Karpas-422 (cell line): ENCODE measurements around the gene SSH2. TPM values are rescaled to one million over a fixed set of nuclear protein-coding genes. Genes with fewer than 3 reads are reported as not detected.
"Not testable (repeated sequence)": the region's sequence is repeated elsewhere in the genome, so short reads cannot be mapped to it uniquely, and the experiment has no call there.

Experiments used
- DNase-seq: peaks from one replicate; pipeline ENCODE4 v3.0.0-alpha.2; 2015
- H2AFZ ChIP-seq: fragments of 200-600 bp; sonication (generic); 2 replicates; pipeline ENCODE4 v1.6.1; 2014; ENCODE audit warnings: antibody characterized with exemption, low read length, mixed read lengths
- H3K27ac ChIP-seq: fragments of 200-600 bp; sonication (generic); 2 replicates; pipeline ENCODE4 v1.5.1; 2014; ENCODE audit warnings: mild to moderate bottlenecking, low read length, moderate library complexity
- H3K27me3 ChIP-seq: fragments of 200-600 bp; sonication (generic); 2 replicates; pipeline ENCODE4 v1.6.1; 2014; ENCODE audit warnings: low read length, mixed read lengths
- H3K36me3 ChIP-seq: fragments of 200-600 bp; sonication (generic); 2 replicates; pipeline ENCODE4 v1.6.1; 2014; ENCODE audit warnings: low read length, mixed read lengths; ENCODE audit not compliant: insufficient read depth
- H3K4me1 ChIP-seq: fragments of 200-600 bp; sonication (generic); 2 replicates; pipeline ENCODE4 v1.6.1; 2014; ENCODE audit warnings: mild to moderate bottlenecking, low read length, mixed read lengths
- H3K4me2 ChIP-seq: fragments of 200-600 bp; sonication (generic); 2 replicates; pipeline ENCODE4 v1.6.1; 2014; ENCODE audit warnings: low read length, low read depth, mild to moderate bottlenecking; ENCODE audit not compliant: poor library complexity, severe bottlenecking
- H3K4me3 ChIP-seq: fragments of 200-600 bp; sonication (generic); 2 replicates; pipeline ENCODE4 v1.5.1; 2014; ENCODE audit warnings: mild to moderate bottlenecking, antibody characterized with exemption, low read length, mixed read lengths
- H3K79me2 ChIP-seq: fragments of 200-600 bp; sonication (generic); 2 replicates; pipeline ENCODE4 v1.6.1; 2014; ENCODE audit warnings: mild to moderate bottlenecking, low read length, mixed read lengths
- H3K9ac ChIP-seq: fragments of 200-600 bp; sonication (generic); 2 replicates; pipeline ENCODE4 v1.6.0; 2014; ENCODE audit warnings: low read length
- H3K9me2 ChIP-seq: fragments of 200-600 bp; sonication (generic), shearing (Covaris generic); replicated peaks from 2 replicates; pipeline ENCODE4 v1.6.0; 2014; ENCODE audit warnings: mild to moderate bottlenecking, low read length, moderate library complexity; ENCODE audit not compliant: insufficient read depth
- H3K9me3 ChIP-seq: fragments of 300-700, 200-600 bp; sonication (generic); 2 replicates; pipeline ENCODE4 v1.6.1; 2014; ENCODE audit warnings: low read length, mixed read lengths
- H4K20me1 ChIP-seq: fragments of 200-600 bp; sonication (generic); 2 replicates; pipeline ENCODE4 v1.6.1; 2014; ENCODE audit warnings: mild to moderate bottlenecking, antibody characterized with exemption, low read length, low read depth; ENCODE audit not compliant: insufficient read depth
- total RNA-seq: library from RNA; depleted of rRNA; stranded (reverse); fragments of >200 nt; shearing (Covaris generic); gene quantifications from 2 replicates; pipeline ENCODE4 v1.2.3, GENCODE V29; 2014; ENCODE audit warnings: low replicate concordance

SSH2 gene
- total RNA-seq, 1 experiment from 2014 or later: 53.9 TPM

DNA sequence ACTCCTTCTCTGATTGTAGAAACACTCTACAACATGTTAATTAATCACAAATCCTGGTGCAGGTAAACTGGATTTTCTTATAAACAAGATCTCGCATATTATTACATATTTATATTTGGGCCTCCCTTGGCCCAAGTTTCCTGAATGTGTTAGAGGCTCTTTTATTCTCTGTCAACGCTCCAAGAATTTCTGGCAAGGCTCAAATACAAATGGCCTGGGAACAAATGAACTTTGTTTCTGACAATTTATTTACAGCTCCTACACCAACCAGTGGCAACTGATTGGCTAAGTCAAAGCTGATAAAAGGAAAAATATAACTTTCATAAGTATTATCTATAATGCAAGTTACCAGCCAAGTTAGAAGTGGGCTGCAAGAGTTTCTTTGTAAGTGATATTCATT, 242.4 kb downstream of the SSH2 start:
- Histone ChIP-seq H3K79me2 (peaks cover 6% of the 10 kb centered on the region; the same call in 1 of the 2 replicates), H3K9me3 (no peaks in the 10 kb centered on the region), H3K4me2 (no peak overlapping the region), H2AFZ (no peak overlapping the region), H4K20me1 (no peaks in the 10 kb centered on the region), H3K27ac (no peak overlapping the region), H3K27me3 (no peaks in the 10 kb centered on the region), H3K4me1 (peaks cover 8% of the 10 kb centered on the region), H3K36me3 (peaks cover 5% of the 10 kb centered on the region; the same call in 1 of the 2 replicates), H3K4me3 (no peak overlapping the region), H3K9me2 (no peaks in the 10 kb centered on the region), H3K9ac (no peak overlapping the region)
- DNase-seq: no peak

DNA sequence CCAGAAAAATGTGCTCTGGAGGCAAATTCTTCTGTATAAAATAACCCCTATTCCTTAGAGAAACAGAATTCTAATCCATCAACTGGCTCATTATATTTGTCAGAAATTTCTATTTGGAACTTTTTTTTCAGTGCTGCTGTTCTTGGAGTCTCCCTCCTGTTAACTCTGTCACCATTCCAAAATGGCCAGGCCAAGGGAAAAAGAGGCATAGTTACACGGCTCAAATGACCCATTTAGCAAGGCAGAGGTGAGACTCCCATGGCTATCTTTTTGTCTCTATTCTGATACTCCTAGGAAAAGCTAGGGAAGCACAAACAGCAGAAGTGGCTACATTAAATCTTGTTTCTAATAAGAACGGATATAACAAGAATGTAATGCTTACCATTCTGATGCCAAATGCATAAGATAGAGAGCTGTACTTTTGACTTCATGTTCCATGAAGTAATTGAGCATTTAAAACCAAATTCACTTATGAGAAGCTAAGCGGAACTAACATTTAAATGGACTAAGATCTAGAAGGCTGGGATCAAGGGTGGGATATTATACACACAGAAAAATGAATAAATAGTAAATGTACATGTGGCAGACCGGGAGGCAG, 242.9 kb downstream of the SSH2 start:
- H4K20me1 ChIP-seq: no peaks in the 10 kb centered on the region
- H3K27me3 ChIP-seq: no peaks in the 10 kb centered on the region
- peaks cover 13% of the 10 kb centered on the region for H3K4me1 ChIP-seq
- H2AFZ ChIP-seq: no peak overlapping the region
- H3K4me3 ChIP-seq: no peak overlapping the region
- DNase-seq: no peak
- 0 out of 2 replicates have a peak, but pooled peaks cover 5% of the 10 kb centered on the region for H3K36me3 ChIP-seq
- H3K4me2 ChIP-seq: no peak overlapping the region
- H3K9me3 ChIP-seq: no peaks in the 10 kb centered on the region
- H3K27ac ChIP-seq: no peak overlapping the region
- H3K9ac ChIP-seq: no peak overlapping the region
- H3K9me2 ChIP-seq: no peaks in the 10 kb centered on the region
- peaks cover 5% of the 10 kb centered on the region; the same call in 1 of the 2 replicates for H3K79me2 ChIP-seq

DNA sequence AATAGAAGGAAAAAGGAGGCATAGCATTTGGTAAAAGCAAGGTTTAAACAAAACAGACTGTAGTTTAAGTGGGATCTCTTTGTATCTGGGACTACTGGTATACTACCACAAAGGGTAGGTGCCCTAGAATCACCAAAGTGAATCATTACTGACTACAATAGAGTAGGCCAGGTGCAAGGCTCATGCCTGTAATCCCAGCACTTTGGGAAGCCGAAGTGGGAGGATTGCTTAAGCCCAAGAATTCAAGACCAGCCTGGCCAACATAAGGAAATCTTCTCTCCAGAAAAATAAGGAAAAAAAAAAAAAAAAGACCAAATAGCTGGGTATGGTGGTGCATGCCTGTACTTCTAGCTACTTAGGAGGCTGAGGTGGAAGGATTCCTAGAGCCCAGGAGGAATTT, 246.5 kb downstream of the SSH2 start:
- no peaks in the 10 kb centered on the region for H3K9me2 ChIP-seq
- H3K9ac ChIP-seq: no peak overlapping the region
- no peaks in the 10 kb centered on the region for H4K20me1 ChIP-seq
- DNase-seq: no peak
- H3K4me3 ChIP-seq: no peak overlapping the region
- peaks cover 19% of the 10 kb centered on the region for H3K4me1 ChIP-seq
- no peak overlapping the region for H3K4me2 ChIP-seq
- H3K27ac ChIP-seq: no peak overlapping the region
- H3K36me3 ChIP-seq: 0 out of 2 replicates have a peak, but pooled peaks cover 5% of the 10 kb centered on the region
- H3K79me2 ChIP-seq: no peaks in the 10 kb centered on the region
- H2AFZ ChIP-seq: no peak overlapping the region
- no peaks in the 10 kb centered on the region for H3K9me3 ChIP-seq
- H3K27me3 ChIP-seq: no peaks in the 10 kb centered on the region

DNA sequence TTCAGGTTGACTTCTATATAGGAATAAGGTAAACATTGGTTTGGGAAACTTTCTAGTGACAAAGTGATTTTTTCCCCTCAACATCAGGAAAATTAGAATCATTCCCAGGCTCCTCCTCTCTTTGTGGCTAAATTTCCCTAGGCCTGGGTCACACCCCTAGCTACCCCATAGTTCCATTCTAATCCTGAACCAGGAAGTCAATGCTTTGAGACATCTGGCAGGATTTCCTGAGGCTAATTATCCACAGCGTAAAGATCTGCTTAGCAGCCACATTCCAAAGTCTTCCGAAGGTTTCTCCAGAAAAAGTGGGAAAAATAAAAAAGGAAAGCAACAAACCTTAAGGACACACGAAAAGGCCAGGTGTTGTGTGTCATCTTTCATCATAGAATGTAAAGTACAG, 247.0 kb downstream of the SSH2 start:
- Histone ChIP-seq H3K9me3 (no peaks in the 10 kb centered on the region), H2AFZ (no peak overlapping the region), H3K4me2 (peak overlapping the region; percentile 35), H3K27me3 (no peaks in the 10 kb centered on the region), H3K36me3 (0 out of 2 replicates have a peak, but pooled peaks cover 3% of the 10 kb centered on the region), H3K9ac (no peak overlapping the region), H3K4me3 (no peak overlapping the region), H3K9me2 (no peaks in the 10 kb centered on the region), H3K79me2 (no peaks in the 10 kb centered on the region), H3K27ac (peak overlapping the region; percentile 72), H4K20me1 (no peaks in the 10 kb centered on the region), H3K4me1 (peaks cover 19% of the 10 kb centered on the region)
- no peak for DNase-seq

GRCh38 chr17:29682054-29682453, 248.0 kb downstream of the SSH2 start:
- peak; percentile 82 for DNase-seq
- no peaks in the 10 kb centered on the region for H3K27me3 ChIP-seq
- H3K9me3 ChIP-seq: no peaks in the 10 kb centered on the region
- peaks cover 19% of the 10 kb centered on the region for H3K4me1 ChIP-seq
- H3K79me2 ChIP-seq: no peaks in the 10 kb centered on the region
- no peaks in the 10 kb centered on the region for H4K20me1 ChIP-seq
- H3K4me2 ChIP-seq: peak overlapping the region; percentile 35
- H3K9ac ChIP-seq: peak overlapping the region; percentile 13
- no peaks in the 10 kb centered on the region for H3K9me2 ChIP-seq
- H3K36me3 ChIP-seq: 0 out of 2 replicates have a peak, but pooled peaks cover 3% of the 10 kb centered on the region
- H2AFZ ChIP-seq: peak overlapping the region; percentile 32; the same call in 1 of the 2 replicates
- H3K27ac ChIP-seq: peak overlapping the region; percentile 72
- no peak overlapping the region for H3K4me3 ChIP-seq

DNA sequence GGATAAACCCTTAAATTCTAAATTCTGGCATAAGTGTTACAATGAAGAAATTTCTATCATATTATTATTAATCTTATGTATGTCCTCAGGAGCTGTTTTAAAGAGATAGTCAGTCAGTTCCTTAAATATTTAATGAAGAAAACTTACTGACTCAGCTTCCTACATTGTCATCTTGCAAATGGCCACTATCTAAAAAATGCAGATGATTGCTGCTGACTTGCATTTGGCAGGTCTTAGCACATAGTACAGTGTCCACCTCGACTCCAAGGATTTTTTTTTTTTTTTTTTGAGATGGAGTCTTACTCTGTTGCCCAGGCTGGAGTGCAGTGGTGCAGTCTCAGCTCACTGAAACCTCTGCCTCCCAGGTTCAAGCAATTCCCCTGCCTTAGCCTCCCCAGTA, 252.2 kb downstream of the SSH2 start:
- H3K79me2 ChIP-seq: no peaks in the 10 kb centered on the region
- no peak overlapping the region for H2AFZ ChIP-seq
- no peaks in the 10 kb centered on the region for H3K9me2 ChIP-seq
- H4K20me1 ChIP-seq: no peaks in the 10 kb centered on the region
- no peaks in the 10 kb centered on the region for H3K36me3 ChIP-seq
- H3K4me1 ChIP-seq: peaks cover 13% of the 10 kb centered on the region
- no peak overlapping the region for H3K4me3 ChIP-seq
- no peaks in the 10 kb centered on the region for H3K9me3 ChIP-seq
- H3K9ac ChIP-seq: no peak overlapping the region
- H3K27me3 ChIP-seq: no peaks in the 10 kb centered on the region
- no peak overlapping the region for H3K27ac ChIP-seq
- H3K4me2 ChIP-seq: no peak overlapping the region
- DNase-seq: no peak

DNA sequence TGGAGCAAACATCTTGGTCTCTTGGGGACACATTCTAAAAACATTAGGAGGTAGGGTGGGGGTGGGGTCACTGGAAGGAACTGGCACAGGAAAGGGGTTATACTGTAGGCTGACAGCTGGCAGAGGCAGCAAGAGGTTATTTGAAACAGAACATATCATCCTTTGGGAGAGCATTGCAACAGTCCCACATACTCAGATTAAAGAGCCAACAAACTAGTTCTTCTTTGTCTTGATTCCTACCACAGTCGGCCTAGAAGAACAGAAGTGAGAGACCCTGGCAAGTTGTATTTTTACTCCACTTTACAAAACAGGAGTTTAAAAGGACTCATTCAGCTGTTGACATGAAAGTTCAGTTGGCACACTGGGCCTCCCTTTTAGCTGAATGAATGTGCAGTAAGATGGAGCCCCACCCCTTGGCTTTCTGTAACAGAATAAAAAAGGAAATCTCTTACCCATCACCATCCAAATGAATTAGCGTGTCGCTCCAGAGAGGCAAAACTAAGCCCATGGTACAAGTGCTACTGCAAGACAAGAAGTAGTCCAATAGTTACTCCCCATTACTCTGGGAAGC, 252.7 kb downstream of the SSH2 start:
- no peaks in the 10 kb centered on the region for H3K79me2 ChIP-seq
- no peak overlapping the region for H2AFZ ChIP-seq
- no peaks in the 10 kb centered on the region for H3K9me2 ChIP-seq
- DNase-seq: no peak
- no peak overlapping the region for H3K9ac ChIP-seq
- no peak overlapping the region for H3K27ac ChIP-seq
- H3K4me2 ChIP-seq: no peak overlapping the region
- H4K20me1 ChIP-seq: no peaks in the 10 kb centered on the region
- H3K4me3 ChIP-seq: no peak overlapping the region
- H3K27me3 ChIP-seq: no peaks in the 10 kb centered on the region
- H3K4me1 ChIP-seq: peaks cover 8% of the 10 kb centered on the region
- H3K9me3 ChIP-seq: no peaks in the 10 kb centered on the region
- H3K36me3 ChIP-seq: no peaks in the 10 kb centered on the region

DNA sequence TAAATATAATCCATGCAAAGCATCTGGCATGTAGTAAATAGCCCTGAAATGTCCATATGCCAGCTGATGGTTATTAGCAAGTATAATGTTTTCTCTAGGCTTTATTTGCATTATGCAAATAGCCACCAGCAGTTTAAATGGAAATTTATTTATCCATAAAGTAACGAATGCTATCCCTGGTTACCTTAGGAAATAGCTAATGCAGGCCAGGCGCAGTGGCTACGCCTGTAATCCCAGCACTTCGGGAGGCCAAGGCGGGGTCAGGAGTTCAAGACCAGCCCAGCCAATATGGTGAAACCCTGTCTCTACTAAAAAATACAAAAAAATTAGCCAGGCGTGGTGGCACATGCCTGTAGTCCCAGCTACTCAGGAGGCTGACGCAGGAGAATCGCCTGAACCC, 254.1 kb downstream of the SSH2 start:
- H4K20me1 ChIP-seq, H3K4me2 ChIP-seq, H3K27ac ChIP-seq, H3K27me3 ChIP-seq, DNase-seq, H3K9me3 ChIP-seq, H3K9ac ChIP-seq, H3K4me1 ChIP-seq, H3K4me3 ChIP-seq, H3K9me2 ChIP-seq, H2AFZ ChIP-seq, H3K36me3 ChIP-seq, H3K79me2 ChIP-seq: not testable (repeated sequence)
